HG03460 (cell line): ENCODE results near the gene GPR152.

Source experiments
- ATAC-seq: cut with Tn5 transposase; IDR thresholded peaks from one replicate; pipeline ENCODE4 v1.9.1; 2021; ENCODE audit not compliant: unreplicated experiment

Gene GPR152, protein sequence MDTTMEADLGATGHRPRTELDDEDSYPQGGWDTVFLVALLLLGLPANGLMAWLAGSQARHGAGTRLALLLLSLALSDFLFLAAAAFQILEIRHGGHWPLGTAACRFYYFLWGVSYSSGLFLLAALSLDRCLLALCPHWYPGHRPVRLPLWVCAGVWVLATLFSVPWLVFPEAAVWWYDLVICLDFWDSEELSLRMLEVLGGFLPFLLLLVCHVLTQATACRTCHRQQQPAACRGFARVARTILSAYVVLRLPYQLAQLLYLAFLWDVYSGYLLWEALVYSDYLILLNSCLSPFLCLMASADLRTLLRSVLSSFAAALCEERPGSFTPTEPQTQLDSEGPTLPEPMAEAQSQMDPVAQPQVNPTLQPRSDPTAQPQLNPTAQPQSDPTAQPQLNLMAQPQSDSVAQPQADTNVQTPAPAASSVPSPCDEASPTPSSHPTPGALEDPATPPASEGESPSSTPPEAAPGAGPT

GRCh38 chr11:67452141-67452952, at the start of gene GPR152:
Gene GPR152, minus strand, starts transcription at chr11:67452729. Its CDS starts 5 bp downstream, at chr11:67452724.
- no peak for ATAC-seq

DNA sequence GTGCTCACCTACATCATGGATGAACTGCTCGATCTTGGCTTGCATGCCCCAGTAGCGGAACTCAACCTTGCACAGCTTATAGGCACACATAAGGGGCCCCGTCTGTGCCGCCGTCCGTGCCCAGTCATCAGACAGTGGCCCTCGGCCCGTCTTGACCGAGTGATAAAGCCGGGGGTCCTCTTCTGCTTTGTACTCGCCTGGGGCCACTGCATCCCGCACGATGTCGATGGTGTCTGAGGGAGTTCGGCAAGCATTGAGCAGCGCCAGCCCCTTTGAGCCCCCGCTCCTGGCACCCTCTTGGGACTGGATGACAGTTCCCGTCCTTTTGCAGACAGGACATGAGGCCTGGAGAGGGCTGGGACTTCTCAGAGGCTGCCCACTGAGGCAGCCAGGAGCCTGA, 49.3 kb upstream of the GPR152 start:
- ATAC-seq = no peak

GRCh38 chr11:67500831-67501715, 48.5 kb upstream of the GPR152 start:
- no peak for ATAC-seq

- no peak for ATAC-seq
Observed at GRCh38 chr11:67500484-67500821, 47.9 kb upstream of the GPR152 start.

DNA sequence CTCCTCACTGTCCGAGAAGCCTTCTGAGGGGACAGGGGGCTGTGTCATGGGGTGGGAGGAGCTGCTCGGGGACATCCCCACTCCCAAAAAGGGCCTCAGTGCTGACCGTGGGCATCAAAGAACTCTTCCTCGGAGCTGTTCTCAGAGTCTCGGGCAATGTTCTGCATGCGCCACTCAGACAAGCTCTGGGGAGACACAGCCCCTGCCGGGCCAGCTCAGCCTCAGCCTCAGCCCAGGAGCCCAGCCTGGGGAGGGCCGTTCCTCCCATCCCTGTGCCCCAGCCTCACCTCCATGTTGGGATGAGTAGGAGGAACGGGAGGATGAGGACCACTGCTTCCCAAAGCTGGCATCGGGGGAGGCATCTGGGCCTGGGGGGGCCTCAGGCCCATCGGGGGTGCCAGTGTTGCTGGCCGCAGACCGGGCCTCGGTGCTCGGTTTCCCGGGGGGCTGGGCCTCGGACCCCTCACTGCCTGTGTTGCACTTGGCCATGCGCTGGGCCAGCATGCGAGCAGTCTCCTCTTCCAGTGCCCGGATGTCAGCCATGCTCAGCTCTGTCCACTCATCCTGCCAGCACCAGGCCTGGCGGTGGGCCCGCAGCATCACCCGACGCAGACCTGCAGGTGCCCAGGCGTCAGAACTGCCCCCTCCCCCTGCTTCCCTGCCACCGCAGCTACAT, 47.4 kb upstream of the GPR152 start:
- no peak for ATAC-seq

DNA sequence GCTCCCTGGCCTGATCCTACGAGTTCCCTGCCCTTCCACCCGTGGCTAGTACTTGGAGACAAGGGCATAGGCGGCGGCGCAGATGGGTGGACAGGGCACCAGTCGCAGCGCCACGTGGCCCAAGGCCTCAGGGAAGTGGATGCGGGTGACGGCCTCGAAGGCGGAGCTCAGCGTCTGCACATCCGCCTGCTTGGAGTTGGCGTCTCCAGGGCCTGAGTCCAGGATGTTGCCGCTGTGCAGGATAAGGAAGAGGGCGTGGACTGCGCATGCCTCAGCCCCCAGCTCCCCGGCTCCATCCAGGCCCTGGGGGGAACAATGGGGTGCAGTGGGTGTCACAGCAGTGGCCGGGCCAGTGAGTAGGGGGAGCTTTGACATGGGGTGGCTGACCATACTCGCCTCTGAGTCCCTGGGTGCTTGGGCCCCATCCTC, 46.0 kb upstream of the GPR152 start:
- ATAC-seq = no peak

GRCh38 chr11:67497656-67498291, 45.2 kb upstream of the GPR152 start:
- no peak for ATAC-seq

GRCh38 chr11:67496113-67496512, 43.6 kb upstream of the GPR152 start:
- no peak for ATAC-seq

GRCh38 chr11:67495234-67496005, 42.9 kb upstream of the GPR152 start:
- no peak for ATAC-seq

GRCh38 chr11:67494371-67495233, 42.1 kb upstream of the GPR152 start:
- ATAC-seq = no peak

DNA sequence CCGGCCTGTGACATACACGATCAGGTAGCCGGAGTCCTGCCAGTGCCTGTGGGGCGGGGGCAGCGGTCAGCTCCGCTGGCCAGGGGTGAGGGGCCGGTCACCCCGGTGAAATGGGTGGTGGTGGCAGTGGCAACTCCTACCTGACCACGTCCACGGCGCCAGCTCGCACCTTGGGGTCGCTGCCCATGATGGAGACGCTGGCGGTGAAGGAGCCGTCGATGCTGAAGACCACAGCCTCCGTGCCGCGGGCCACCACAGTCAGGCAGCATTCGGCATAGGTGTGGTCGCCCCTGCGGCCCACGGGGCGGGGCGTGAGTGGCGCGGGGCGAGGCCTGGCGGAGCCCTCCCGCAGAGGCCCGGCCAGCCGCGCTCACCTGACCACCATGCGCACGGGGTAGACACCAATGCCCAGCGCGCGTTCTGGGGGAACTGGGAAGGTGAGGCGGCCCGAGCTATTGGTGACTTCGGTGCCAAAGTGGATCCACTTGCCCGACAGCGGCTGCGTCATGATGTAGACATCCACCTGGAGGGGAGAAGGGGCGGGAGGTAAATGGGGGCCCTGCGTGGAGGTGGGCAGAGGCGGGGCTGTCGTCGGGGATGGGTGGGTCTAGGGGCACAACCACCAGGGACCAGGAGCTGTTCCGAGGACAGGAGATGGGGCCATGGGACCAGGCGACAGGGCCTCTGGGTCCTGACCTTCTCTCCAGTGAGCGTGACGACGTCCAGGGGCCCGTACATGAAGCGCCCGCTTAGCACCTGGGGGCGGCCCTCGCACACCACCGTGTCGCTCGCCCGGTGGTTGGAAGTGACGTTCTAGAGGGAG, 41.2 kb upstream of the GPR152 start:
- no peak for ATAC-seq

GRCh38 chr11:67492801-67493547, 40.4 kb upstream of the GPR152 start:
- no peak for ATAC-seq

- ATAC-seq = no peak
Observed at GRCh38 chr11:67492069-67492727, 39.7 kb upstream of the GPR152 start.

DNA sequence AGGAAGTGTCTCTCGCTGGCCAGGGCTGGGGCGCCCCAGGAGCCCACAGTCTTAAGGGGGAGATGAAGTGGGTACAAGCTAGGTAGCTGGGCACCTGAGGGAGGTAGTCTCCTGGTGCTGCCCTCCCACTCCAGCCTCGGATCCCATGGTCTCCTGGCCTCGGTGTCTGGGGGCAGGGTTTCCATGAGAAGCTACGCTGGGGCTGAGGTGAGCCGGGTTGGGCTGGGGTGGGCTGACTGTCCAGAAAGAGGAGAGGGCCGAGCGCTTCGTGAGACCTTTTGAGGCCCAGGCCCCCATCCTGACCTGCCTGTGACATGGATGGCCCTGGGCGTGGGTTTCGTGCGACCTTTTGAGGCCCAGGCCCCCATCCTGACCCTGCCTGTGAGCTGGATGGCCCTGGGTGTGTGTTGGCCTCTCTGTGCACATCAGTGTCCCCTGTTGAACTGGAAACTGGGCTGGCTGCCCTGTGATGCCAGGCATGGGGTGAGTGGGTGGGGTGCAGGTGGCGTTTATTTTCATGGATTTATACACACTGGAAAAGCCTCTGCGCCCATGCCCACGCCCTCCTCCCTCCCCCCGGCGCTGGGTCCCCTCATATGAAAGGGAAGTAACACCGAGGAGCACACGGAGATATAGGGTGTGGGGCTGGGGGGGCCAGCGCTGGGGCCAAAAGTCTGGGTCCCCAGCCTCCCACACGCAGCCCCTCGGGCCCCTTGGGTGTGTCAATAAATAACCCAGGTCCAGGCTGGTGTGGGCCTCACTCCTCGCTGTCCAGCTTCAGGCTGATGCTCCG, 38.9 kb upstream of the GPR152 start:
- ATAC-seq = no peak

- ATAC-seq = no peak
Observed at GRCh38 chr11:67490727-67491065, 38.2 kb upstream of the GPR152 start.
